ENCODE data around the gene TPBGL.

DNA sequence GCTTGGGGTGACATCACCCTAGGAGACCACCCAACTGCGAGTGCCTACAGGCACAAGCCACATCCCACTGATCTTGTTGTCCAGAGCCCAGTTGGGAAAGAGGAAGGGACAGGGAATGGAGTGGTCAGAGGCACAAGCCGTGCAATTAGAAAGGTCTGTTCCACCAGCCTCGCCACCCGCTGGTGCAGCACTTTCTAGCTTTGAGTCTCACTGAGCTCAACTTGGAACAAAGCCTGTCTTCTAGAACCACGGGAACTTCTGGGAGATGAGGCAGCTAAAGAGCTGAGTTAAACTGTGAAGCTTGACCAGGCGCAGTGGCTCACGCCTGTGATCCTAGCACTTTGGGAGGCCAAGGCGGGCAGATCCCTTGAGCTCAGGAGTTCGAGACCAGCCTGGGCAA lies 29.3 kb downstream of the TPBGL start:
- TF ChIP-seq, protein P1, sequence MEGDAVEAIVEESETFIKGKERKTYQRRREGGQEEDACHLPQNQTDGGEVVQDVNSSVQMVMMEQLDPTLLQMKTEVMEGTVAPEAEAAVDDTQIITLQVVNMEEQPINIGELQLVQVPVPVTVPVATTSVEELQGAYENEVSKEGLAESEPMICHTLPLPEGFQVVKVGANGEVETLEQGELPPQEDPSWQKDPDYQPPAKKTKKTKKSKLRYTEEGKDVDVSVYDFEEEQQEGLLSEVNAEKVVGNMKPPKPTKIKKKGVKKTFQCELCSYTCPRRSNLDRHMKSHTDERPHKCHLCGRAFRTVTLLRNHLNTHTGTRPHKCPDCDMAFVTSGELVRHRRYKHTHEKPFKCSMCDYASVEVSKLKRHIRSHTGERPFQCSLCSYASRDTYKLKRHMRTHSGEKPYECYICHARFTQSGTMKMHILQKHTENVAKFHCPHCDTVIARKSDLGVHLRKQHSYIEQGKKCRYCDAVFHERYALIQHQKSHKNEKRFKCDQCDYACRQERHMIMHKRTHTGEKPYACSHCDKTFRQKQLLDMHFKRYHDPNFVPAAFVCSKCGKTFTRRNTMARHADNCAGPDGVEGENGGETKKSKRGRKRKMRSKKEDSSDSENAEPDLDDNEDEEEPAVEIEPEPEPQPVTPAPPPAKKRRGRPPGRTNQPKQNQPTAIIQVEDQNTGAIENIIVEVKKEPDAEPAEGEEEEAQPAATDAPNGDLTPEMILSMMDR (IDR thresholded peaks at IDR 0.05), result no peak
- TF ChIP-seq POLR2A (IDR thresholded peaks at IDR 0.05) (no peak), EP300 (IDR thresholded peaks at IDR 0.05) (no peak)

Measured in ovary (tissue), 3 donors.